HepG2 (cell line): ENCODE results near the gene CTDNEP1. TPM values are rescaled to one million over a fixed set of nuclear protein-coding genes. Genes with fewer than 3 reads are reported as not detected.

Experiments used
- FIP1L1 ChIP-seq: fragments of 200-400 bp; formaldehyde crosslinking; IDR thresholded peaks from 2 replicates; pipeline ENCODE4 v1.6.1; 2018; ENCODE audit warnings: low read depth, mild to moderate bottlenecking, low read length, moderate library complexity, borderline replicate concordance; ENCODE audit not compliant: insufficient read depth
- HNF4G ChIP-seq, 2 experiments: sonication (generic) in 1 of 2; formaldehyde crosslinking in 1 of 2; IDR thresholded peaks; 2 replicates each; pipeline versions ENCODE4 v1.4.0 to v1.6.1; 2011 to 2020; ENCODE audit warnings: borderline replicate concordance in 2 of 2, low read depth in 2 of 2, mild to moderate bottlenecking in 2 of 2, low read length in 1 of 2, missing genetic modification reagents in 1 of 2, moderate library complexity in 1 of 2
- KDM5B ChIP-seq: sonication (generic); formaldehyde crosslinking; IDR thresholded peaks from 2 replicates; pipeline ENCODE4 v1.4.0; 2020; ENCODE audit warnings: missing genetic modification reagents, mild to moderate bottlenecking, borderline replicate concordance
- KMT2A ChIP-seq: sonication (generic); formaldehyde crosslinking; IDR thresholded peaks from 2 replicates; pipeline ENCODE4 v1.4.0; 2020; ENCODE audit warnings: missing genetic modification reagents
- MAF1 ChIP-seq: sonication (generic); formaldehyde crosslinking; IDR thresholded peaks from 2 replicates; pipeline ENCODE4 v1.5.0; 2020; ENCODE audit warnings: missing genetic modification reagents, borderline replicate concordance
- MZF1 ChIP-seq: sonication (generic); formaldehyde crosslinking; IDR thresholded peaks from 2 replicates; pipeline ENCODE4 v1.8.1; 2023; ENCODE audit warnings: mild to moderate bottlenecking, missing genetic modification reagents, borderline replicate concordance
- PRMT3 ChIP-seq: sonication (generic); formaldehyde crosslinking; IDR thresholded peaks from 2 replicates; pipeline ENCODE4 v1.8.1; 2022; ENCODE audit warnings: low read depth, mild to moderate bottlenecking, moderate library complexity, missing genetic modification reagents, borderline replicate concordance
- REL ChIP-seq: sonication (generic); formaldehyde crosslinking; conservative IDR thresholded peaks from 2 replicates; pipeline ENCODE4 v1.8.0; 2022; ENCODE audit warnings: mild to moderate bottlenecking, missing genetic modification reagents, moderate library complexity
- SIN3B ChIP-seq: fragments of 150-350 bp; IDR thresholded peaks from 2 replicates; pipeline ENCODE4 v1.6.1; 2014; ENCODE audit warnings: low read length
- SP5 ChIP-seq: IDR thresholded peaks from 2 replicates; pipeline ENCODE4 v1.6.1; 2016; ENCODE audit warnings: low read depth, borderline replicate concordance
- SRSF4 ChIP-seq: fragments of 200-400 bp; formaldehyde crosslinking; IDR thresholded peaks from one replicate; pipeline ENCODE4 v1.6.1; 2018; ENCODE audit warnings: mild to moderate bottlenecking, low read depth, low read length, moderate library complexity; ENCODE audit not compliant: poor library complexity, severe bottlenecking
- ZNF292 ChIP-seq: sonication (generic); formaldehyde crosslinking; IDR thresholded peaks from 2 replicates; pipeline ENCODE4 v1.8.1; 2022; ENCODE audit warnings: mild to moderate bottlenecking, low read depth, missing genetic modification reagents, borderline replicate concordance
- ZSCAN20 ChIP-seq: sonication (generic); formaldehyde crosslinking; IDR thresholded peaks from 2 replicates; pipeline ENCODE4 v1.4.0; 2020; ENCODE audit warnings: missing genetic modification reagents, mild to moderate bottlenecking, borderline replicate concordance
- polyA plus RNA-seq, 8 experiments: library from polyadenylated mRNA; depleted of rRNA in 3 of 8; stranded (reverse) in 7 of 8; unstranded in 1 of 8; fragments of >200 nt; fragmentation: Illumina TruSeq in 4 of 8; extraction: Trizol in 4 of 8; gene quantifications; 2 replicates each; pipeline versions ENCODE4 v1.2.1 to v1.2.3, GENCODE V29; 2011 to 2016; ENCODE audit warnings: low read depth in 4 of 8, missing spikeins in 1 of 8, mixed read lengths in 1 of 8; ENCODE audit not compliant: insufficient read depth in 1 of 8
- total RNA-seq, 5 experiments: library from RNA; depleted of rRNA; stranded (reverse); fragments of >200 nt; fragmentation: Illumina TruSeq; extraction: Trizol; gene quantifications; 2 replicates each; pipeline ENCODE4 v1.2.3, GENCODE V29; 2016; ENCODE audit warnings: low read depth in 1 of 5
- TF ChIP-seq, protein P1 (sequence below): IDR thresholded peaks from 2 replicates; pipeline ENCODE4 v1.6.1; 2016; ENCODE audit warnings: missing biosample characterization, missing genetic modification reagents, low read depth
- TF ChIP-seq, protein P2 (sequence below): sonication (generic); formaldehyde crosslinking; IDR thresholded peaks from 2 replicates; pipeline ENCODE4 v1.4.0; 2020; ENCODE audit warnings: missing genetic modification reagents
- TF ChIP-seq, protein P3 (sequence below): IDR thresholded peaks from 2 replicates; pipeline ENCODE4 v1.6.1; 2016; ENCODE audit warnings: low read depth, missing genetic modification reagents, missing compliant biosample characterization
- TF ChIP-seq, protein P4 (sequence below): sonication (generic); formaldehyde crosslinking; IDR thresholded peaks from 2 replicates; pipeline ENCODE4 v1.4.0; 2020; ENCODE audit warnings: low read depth, mild to moderate bottlenecking, missing genetic modification reagents

Gene CTDNEP1
- total and polyA plus RNA-seq, 2 of the 13 experiments (the other 11 are each of a cell fraction or from before 2014, with no cell fraction given), result 19.8 to 118 TPM

DNA sequence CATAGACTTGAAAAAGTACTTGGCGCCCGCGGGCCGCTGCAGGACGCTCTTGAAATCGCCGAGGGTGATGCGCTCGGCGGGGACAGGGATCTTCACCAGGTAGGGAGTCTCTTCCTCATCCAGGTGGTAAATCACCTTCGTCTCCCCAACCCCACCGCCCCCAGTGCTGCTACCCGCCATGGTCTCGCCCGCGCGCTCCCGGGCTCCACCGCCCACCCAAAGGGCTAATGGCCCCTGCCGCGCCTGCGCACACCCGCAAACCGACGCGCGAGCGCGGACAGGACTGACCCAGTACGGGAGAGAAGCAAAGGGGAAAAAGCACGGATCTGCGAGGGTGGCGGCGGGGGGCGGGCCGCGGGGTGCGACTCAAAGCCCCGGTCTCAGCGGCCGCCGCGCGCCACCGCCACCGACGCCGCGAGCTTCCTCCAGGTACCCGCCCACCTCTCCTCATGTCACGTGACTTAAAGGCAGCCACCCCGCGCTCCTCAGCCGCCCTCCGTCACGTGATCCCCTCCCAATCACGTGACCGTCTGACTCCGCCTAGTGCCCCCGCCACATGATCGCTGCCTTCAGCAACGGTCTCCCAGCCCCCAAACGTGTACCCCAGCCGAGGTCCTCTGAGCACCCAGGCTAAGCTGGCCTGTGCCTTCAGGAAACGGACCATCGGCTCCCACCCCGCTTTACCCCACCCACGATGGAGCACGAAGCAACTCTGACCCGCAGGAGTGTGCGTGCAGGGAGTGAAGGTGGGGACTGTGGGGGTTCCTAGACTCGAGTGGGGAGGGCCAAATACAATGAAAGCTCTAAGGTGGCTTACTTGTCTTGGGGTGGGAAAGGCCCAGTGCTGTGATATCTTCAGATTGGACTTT, 17.2 kb downstream of the CTDNEP1 start, which contains the start of gene DVL2 (continued):
- TF ChIP-seq, protein P1, sequence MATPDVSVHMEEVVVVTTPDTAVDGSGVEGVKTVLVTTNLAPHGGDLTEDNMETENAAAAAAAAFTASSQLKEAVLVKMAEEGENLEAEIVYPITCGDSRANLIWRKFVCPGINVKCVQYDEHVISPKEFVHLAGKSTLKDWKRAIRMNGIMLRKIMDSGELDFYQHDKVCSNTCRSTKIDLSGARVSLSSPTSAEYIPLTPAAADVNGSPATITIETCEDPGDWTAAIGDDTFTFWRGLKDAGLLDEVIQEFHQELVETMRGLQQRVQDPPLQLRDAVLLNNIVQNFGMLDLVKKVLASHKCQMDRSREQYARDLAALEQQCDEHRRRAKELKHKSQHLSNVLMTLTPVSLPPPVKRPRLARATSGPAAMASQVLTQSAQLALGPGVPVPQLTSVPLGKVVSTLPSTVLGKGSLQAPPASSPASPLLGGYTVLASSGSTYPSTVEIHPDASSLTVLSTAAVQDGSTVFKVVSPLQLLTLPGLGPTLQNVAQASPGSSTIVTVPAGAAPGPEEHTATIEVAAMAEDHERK, result peak; percentile 50; the same call in 1 of the 2 replicates
- TF ChIP-seq REL (CRISPR knock-in tag), result no peak; the same call in 1 of the 2 replicates
- TF ChIP-seq, protein P2, sequence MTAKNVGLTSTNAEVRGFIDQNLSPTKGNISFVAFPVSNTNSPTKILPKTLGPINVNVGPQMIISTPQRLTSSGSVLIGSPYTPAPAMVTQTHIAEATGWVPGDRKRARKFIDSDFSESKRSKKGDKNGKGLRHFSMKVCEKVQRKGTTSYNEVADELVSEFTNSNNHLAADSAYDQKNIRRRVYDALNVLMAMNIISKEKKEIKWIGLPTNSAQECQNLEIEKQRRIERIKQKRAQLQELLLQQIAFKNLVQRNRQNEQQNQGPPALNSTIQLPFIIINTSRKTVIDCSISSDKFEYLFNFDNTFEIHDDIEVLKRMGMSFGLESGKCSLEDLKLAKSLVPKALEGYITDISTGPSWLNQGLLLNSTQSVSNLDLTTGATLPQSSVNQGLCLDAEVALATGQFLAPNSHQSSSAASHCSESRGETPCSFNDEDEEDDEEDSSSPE (CRISPR knock-in tag), result peak; percentile 89
- TF ChIP-seq FIP1L1, result no peak
- TF ChIP-seq KDM5B (CRISPR knock-in tag), result peak; percentile 63; the same call in 1 of the 2 replicates
- TF ChIP-seq SIN3B, result peak; percentile 73; the same call in 1 of the 2 replicates
- TF ChIP-seq, protein P3, sequence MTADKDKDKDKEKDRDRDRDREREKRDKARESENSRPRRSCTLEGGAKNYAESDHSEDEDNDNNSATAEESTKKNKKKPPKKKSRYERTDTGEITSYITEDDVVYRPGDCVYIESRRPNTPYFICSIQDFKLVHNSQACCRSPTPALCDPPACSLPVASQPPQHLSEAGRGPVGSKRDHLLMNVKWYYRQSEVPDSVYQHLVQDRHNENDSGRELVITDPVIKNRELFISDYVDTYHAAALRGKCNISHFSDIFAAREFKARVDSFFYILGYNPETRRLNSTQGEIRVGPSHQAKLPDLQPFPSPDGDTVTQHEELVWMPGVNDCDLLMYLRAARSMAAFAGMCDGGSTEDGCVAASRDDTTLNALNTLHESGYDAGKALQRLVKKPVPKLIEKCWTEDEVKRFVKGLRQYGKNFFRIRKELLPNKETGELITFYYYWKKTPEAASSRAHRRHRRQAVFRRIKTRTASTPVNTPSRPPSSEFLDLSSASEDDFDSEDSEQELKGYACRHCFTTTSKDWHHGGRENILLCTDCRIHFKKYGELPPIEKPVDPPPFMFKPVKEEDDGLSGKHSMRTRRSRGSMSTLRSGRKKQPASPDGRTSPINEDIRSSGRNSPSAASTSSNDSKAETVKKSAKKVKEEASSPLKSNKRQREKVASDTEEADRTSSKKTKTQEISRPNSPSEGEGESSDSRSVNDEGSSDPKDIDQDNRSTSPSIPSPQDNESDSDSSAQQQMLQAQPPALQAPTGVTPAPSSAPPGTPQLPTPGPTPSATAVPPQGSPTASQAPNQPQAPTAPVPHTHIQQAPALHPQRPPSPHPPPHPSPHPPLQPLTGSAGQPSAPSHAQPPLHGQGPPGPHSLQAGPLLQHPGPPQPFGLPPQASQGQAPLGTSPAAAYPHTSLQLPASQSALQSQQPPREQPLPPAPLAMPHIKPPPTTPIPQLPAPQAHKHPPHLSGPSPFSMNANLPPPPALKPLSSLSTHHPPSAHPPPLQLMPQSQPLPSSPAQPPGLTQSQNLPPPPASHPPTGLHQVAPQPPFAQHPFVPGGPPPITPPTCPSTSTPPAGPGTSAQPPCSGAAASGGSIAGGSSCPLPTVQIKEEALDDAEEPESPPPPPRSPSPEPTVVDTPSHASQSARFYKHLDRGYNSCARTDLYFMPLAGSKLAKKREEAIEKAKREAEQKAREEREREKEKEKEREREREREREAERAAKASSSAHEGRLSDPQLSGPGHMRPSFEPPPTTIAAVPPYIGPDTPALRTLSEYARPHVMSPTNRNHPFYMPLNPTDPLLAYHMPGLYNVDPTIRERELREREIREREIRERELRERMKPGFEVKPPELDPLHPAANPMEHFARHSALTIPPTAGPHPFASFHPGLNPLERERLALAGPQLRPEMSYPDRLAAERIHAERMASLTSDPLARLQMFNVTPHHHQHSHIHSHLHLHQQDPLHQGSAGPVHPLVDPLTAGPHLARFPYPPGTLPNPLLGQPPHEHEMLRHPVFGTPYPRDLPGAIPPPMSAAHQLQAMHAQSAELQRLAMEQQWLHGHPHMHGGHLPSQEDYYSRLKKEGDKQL (CRISPR knock-in tag), result no peak
- TF ChIP-seq, protein P4, sequence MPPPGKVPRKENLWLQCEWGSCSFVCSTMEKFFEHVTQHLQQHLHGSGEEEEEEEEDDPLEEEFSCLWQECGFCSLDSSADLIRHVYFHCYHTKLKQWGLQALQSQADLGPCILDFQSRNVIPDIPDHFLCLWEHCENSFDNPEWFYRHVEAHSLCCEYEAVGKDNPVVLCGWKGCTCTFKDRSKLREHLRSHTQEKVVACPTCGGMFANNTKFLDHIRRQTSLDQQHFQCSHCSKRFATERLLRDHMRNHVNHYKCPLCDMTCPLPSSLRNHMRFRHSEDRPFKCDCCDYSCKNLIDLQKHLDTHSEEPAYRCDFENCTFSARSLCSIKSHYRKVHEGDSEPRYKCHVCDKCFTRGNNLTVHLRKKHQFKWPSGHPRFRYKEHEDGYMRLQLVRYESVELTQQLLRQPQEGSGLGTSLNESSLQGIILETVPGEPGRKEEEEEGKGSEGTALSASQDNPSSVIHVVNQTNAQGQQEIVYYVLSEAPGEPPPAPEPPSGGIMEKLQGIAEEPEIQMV (CRISPR knock-in tag), result no peak
- no peak for TF ChIP-seq SRSF4
- TF ChIP-seq SP5 (CRISPR knock-in tag), result peak; percentile 93
- TF ChIP-seq KMT2A, result peak; percentile 58; the same call in 1 of the 2 replicates
- TF ChIP-seq ZNF292 (CRISPR knock-in tag), result no peak
- no peak for TF ChIP-seq HNF4G (IDR thresholded peaks at IDR 0.05; ENCODE audit: borderline replicate concordance, low read depth, low read length)
- peak; percentile 61; the same call in 1 of the 2 replicates for TF ChIP-seq HNF4G (CRISPR knock-in tag; IDR thresholded peaks at IDR 0.05; ENCODE audit: borderline replicate concordance, low read depth)
- no peak for TF ChIP-seq MZF1 (CRISPR knock-in tag)
- TF ChIP-seq ZSCAN20 (CRISPR knock-in tag), result 0 out of 2 replicates have a peak, but pooled peaks have one; percentile 42
- peak; percentile 57 for TF ChIP-seq MAF1
- TF ChIP-seq PRMT3 (CRISPR knock-in tag), result no peak; the same call in 1 of the 2 replicates
